ENCODE measurements around the gene COMMD2.

The COMMD2 gene

DNA sequence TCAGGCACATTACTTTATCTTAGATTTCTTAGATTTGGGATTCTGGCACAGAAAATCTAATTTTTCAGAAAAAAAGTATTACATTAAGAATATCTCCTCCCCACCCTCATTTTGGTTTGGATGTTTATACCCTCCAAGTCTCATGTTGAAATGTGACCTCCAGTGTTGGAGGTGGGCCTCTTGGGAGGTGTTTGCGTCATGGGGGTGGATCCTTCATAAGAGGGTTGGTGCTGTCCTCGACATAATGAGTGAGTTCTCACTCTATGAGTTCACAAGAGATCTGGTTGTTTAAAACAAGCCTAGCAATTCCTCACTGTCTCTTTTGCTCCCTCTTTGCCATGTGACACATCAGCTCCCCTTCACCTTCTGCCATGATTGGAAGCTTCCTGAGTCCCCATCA, 48.8 kb downstream of the COMMD2 start:
- FAIRE-seq (no peak), DNase-seq (ENCODE audit: insufficient read length, low spot score) (no peak)
- TF ChIP-seq POLR2A (IDR thresholded peaks at IDR 0.05; ENCODE audit: low read depth, low read length): no peak

DNA sequence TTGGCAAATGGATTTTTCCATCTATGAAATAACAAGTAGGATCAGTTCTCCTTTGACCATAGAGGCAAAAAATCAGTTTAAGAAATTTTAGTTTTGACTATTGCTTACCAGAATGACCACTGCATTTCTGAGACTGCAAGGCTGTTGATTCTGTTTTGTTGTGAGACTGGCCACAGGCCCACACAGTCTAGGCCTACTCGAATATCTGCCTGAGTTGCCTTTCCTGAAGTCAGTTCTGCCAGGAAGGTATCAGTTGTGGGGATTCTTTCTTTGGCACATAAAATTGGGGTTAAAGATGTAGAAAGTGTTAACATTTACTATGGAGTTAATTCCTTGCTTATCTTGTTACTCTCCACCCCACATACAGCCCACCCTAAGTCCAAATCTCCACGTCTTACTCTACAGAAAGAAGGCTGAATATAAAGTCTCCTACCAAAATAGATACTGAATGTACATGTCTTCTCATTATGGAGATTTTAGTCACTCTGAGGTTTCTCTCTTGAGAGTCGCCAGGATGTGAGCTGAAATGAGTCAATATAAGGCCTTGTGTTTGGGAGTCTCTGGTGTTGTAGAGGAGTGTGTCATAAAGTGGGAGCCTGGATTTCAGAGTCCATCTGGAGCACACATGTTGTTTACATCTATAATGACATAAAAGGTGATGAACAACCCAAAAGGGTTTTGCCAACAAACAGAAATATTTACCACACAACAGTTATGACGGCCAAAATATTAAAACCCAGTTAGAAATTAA, 49.4 kb downstream of the COMMD2 start:
- TF ChIP-seq POLR2A (IDR thresholded peaks at IDR 0.05; ENCODE audit: low read depth, low read length): no peak
- DNase-seq (ENCODE audit: insufficient read length, low spot score): peak; percentile 54
- peak; percentile 95 for FAIRE-seq

DNA sequence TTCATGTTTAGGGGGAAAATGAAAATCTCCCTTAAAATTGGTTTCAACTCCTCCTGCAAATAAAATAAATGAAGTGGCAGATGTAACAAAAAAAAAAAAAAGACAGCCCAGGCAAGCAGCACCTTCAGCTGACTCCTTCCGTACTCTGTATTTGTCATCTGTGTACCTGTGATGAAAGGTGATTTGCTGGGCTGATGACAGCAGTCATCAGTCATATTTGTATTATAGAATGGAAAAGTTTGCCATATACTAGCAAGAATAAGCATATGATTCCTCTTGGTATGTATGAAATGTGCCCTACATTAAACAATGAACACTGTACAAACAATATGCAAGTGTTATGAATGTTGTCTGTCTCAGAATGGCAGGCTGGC, 50.3 kb downstream of the COMMD2 start:
- FAIRE-seq (no peak), DNase-seq (ENCODE audit: insufficient read length, low spot score) (no peak)
- no peak for TF ChIP-seq POLR2A (IDR thresholded peaks at IDR 0.05; ENCODE audit: low read depth, low read length)

DNA sequence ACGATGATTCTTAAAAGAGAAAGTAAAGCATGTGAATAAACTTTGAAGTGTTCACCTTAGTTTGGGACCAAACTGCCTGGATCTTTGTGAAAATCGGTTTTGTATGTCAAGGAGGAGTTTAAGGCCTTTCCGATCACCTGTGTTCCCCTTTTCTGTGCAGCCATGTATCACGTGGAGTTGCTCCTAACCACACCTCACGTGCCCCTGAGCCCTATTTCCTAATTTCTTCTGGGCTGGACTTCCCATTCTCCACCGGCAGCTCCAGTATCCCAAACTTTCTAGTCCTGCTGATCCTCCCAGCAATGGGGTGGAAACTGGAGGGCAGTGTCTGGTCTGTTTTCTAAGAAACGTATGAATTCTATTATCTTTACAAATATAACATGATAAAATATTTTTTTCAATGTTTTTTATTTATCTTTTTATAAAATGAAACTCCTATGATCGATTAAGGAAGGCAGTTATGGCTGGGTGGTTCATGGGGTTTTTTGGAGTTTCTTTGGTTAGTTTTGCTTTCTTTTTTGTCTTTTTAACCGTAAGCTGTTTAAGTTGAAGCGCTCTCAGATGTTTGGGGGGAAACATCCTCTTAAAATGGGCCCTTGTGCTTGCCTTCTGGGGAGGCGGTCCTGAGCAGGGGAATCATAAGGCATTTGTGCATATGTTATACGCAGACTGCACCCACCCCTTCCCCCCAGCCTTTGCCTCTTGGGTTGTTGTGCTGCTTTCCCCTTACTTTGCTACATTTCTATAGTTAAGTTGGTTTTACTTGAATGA, 50.9 kb downstream of the COMMD2 start:
- DNase-seq (ENCODE audit: insufficient read length, low spot score): no peak
- TF ChIP-seq POLR2A (IDR thresholded peaks at IDR 0.05; ENCODE audit: low read depth, low read length): no peak
- no peak for FAIRE-seq

Data from H54 (cell line).